HG02938 (cell line): ENCODE data around the gene NEK11.
"Not testable (repeated sequence)": the region's sequence is repeated elsewhere in the genome, so short reads cannot be mapped to it uniquely, and the experiment has no call there.

Experiments used
- ATAC-seq: cut with Tn5 transposase; IDR thresholded peaks from one replicate; pipeline ENCODE4 v1.9.1; 2021; ENCODE audit warnings: mild to moderate bottlenecking, moderate library complexity; ENCODE audit not compliant: unreplicated experiment

NEK11 gene

GRCh38 chr3:131036986-131037385, 10.3 kb downstream of the NEK11 start:
- no peak for ATAC-seq

GRCh38 chr3:131038326-131038725, 11.6 kb downstream of the NEK11 start:
- ATAC-seq: no peak

DNA sequence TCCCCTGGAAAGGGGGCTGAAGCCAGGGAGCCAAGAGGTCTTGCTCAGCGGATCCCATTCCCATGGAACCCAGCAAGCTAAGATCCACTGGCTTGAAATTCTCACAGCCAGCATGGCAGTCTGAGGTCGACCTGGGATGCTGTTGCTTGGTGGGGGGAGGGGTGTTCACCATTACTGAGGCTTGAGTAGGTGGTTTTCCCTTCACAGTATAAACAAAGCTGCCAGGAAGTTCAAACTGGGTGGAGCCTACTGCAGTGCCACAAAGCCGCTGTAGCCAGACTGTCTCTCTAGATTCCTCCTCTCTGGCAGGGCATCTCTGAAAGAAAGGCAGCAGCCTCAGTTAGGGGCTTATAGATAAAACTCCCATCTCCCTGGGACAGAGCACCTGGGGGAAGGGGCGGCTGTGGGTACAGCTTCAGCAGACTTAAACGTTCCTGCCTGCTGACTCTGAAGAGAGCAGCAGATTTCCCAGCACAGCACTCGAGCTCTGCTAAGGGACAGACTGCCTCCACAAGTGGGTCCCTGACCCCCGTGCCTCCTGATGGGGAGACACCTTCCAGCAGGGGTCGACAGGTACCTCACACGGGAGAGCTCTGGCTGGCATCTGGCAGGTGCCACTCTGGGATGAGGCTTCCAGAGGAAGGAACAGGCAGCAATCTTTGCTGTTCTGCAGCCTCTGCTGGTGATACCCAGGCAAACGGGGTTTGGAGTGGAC, 15.8 kb downstream of the NEK11 start:
- not testable (repeated sequence) for ATAC-seq

GRCh38 chr3:131047582-131047981, 20.9 kb downstream of the NEK11 start:
- no peak for ATAC-seq

DNA sequence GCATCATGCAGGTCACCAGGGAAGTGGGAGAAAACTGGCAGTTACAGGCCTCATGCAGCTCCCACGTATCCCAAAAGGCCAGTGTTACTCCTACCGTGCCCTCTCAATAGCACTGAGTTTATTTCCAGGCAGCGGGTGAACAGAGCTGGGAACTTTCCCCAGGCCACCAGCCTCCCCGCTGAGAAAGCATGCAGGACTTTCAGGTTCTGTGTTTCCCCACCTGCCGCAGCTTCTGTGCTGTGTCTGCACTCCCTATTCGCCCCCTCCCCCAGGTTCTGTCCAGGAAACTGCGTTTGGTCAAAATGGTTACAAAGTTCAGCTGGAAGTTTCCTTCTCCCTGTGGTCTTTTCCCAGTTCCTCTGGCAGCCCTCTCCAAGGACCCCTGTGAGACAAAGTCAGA, 21.4 kb downstream of the NEK11 start:
- ATAC-seq: no peak

- no peak for ATAC-seq
Measured at GRCh38 chr3:131050001-131050400, 23.3 kb downstream of the NEK11 start.

DNA sequence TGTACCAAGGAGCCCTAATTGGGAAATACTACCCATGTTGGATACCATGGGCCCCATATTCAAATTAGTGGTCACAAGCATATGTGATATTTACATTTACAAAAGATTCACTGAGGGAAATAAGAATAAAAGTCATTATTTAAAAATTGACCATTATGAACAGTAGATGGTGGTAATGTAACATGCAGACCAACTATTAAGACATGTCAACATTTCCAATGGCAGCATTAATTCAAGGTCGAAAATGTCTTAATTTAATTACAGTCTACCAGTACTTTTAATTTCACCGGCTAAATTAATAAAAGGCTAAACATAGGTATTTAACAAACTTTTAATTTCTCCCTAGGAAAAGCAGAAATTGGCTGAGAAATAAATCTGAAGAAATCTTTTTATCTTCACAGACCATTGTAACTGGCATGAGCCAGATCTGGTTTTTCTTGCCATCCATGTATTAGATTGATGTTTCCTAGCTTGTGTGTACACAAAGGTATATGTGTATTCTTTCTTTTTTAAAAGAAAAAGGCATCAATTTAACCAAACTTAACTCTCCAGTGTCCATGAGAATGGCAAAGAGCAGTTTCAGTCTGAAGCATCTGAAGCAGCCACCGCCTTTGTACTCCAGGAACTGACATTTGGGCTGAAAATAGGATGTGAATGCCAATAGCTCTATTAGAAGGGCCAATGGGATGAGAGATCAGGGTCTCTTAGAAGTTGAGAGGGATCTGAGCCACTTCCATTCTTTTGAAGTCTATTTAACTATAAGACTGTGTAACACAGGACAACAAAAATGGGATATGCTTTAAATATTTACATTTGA, 26.6 kb downstream of the NEK11 start:
- no peak for ATAC-seq

DNA sequence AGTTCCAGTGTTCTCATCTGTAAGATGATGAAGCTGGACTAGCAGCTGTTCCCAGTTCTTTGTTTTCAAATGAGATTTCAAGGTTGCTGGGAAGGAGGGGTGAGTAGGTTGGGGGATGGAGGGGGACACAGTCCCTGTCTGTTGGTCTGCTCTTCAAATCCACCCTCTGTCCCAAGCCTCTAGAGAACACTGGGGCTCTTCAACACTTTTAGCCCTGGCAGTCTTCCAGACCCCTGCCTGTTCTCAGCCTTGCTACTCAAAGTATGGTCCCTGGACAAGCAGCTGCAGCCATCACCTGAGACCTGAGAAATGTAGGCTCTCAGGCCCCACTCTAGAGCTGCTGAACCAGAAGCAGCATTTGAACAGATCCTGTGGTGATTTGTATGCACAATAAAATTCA, 41.3 kb downstream of the NEK11 start:
- no peak for ATAC-seq

- ATAC-seq: no peak
Measured at GRCh38 chr3:131072099-131072559, 45.5 kb downstream of the NEK11 start.

GRCh38 chr3:131072845-131073244, 46.2 kb downstream of the NEK11 start:
- no peak for ATAC-seq

DNA sequence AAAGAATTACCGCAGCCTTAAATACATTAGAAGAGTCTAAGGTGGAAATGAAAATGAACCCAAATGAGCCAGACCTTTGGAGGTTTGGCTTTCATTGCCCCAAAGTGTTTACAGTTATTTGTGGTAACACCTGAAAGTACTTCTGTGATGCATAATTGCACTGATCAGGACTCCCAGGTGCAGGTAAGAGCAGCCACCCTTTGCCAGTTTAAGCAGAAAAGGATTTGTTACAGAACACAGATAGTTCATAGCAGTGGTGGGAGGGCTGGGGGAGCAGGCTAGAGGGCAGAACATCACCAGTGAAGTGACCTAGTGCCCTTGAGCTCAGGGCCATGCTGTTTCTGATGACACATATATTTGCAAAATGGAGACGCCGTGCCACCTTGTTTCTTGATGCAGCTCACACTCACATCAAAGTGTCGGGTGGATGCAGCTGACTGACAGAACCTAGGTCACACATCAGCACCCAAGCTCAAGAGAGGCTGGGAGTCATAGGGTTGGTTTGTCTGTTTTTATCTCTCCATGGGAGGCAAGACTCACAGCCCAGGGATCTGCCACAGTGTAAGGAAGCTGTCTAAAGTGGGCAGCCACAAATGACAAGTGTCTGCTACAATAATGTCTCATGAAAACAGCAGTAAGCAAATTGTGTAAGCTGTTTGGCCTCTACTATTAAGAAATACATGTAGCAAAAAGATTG, 49.1 kb downstream of the NEK11 start:
- ATAC-seq: no peak

- no peak for ATAC-seq
Measured at GRCh38 chr3:131077904-131078303, 51.2 kb downstream of the NEK11 start.

- ATAC-seq: no peak
Measured at GRCh38 chr3:131079086-131079485, 52.4 kb downstream of the NEK11 start.

DNA sequence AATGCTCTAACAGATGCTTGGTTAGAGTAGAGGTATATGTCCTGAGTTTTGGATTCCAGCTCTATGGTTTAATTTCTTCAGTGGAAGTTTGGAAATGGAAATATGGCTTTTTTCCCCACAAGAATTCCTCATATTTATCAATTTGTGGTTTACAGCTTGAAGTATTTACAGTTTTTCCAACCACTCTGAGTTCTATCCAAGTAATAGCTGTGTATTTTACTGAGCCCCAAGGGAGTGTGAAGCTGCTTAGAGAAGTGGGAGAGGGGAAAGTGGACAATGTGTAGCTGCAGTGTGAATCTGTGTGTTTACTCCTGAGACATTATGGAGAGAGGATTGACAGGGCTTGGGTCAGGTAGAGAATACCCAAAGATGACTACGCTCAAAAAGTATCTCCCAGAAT, 54.5 kb downstream of the NEK11 start:
- ATAC-seq: no peak

DNA sequence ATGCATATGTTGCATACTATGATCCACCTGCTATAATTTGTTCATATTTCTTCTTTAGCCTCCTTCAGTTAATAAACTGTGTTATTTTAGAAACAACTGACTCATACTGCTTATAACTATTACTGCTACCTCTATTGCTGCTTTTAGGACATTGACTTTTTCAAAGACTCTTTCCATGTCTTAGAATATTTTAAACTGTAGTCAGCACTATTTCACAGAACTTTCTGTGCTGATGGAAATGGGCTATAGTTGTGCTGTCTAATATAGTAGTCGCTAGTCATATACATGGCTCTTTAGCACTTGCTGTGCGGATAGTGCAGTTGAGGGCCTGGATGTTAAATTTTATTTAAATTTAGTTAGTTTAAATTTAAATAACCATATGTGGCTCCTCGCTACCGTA, 55.6 kb downstream of the NEK11 start:
- ATAC-seq: no peak

DNA sequence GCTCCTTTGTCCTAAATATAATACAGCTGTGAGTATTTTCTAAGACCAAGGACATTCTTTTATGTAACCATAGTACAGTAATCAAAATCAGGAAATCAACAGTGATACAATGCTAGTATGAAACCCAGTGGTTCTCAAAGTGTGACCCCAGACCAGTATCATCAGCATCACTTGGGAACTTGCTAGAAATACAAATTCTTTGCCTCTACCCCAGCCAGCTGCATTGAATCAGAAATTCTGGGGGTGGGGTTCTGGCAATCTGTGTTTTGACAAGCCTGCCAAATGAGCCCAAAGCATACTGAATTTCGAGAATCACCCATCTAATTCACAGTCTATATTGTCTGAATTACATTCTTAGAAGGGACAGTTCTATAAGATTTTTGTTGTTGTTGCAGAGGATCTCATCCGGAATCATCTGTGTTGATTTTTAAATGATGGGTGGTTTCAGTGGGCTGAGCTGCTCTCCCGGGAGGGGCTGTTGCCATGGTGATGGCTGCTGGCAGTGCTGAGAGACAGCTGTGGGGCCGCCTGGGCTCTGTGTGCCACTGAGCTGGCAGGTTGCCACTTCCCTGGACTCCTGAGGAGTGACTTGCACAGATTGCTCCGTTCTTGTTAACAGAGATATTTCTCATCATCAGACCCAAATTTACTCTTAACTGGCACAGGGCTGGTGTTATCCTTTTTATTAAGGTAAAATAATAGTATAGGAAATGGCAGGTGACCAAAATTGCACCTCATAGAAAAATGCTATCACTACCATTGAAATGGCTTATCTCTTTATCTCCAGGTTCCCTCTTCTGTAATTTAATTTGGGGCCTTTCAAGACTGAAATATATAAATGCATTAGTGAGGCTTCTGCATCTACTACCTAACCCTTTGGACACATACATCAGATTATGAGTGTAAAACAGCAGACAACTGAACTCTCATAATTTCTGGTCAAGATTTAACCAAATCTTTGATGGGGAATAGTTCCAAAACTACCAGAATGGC, 56.5 kb downstream of the NEK11 start:
- ATAC-seq: no peak

GRCh38 chr3:131091768-131092167, 65.1 kb downstream of the NEK11 start:
- ATAC-seq: no peak

DNA sequence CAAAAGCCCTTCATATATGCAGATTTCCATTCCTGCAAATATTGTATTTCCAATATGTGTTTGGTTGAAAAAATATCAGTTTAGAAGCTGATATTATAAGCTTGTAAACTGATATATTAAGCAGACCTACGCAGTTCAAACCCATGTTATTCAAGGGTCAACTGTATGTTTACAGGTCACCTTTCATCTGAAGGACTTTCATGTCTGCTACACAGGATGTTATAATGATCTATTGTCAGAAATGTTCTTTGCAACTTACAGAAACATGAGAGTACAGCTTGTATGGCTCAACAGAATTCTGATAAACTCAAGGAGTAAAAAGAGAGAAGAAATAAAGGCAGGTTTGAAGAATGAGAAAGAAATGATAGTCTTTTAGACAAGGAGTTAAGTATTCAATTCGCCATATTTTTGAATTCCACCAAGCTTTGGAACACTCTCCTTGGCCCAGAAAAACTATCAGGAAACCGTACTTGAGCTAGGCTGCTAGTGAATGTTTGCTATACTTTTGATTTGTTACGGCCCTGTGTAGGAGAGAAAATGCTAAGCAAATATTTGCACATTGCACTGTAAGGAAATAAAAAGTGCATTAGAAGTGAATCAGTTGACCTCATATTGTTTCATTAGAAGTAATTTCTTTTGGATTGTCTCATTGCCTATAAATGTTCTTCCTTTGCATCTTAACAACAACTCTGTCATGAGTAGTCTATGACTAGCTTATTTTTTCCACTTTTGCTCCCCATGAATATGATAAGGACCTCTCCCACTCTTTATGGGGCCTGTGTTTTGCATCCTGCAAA, 81.2 kb downstream of the NEK11 start:
- ATAC-seq: no peak

DNA sequence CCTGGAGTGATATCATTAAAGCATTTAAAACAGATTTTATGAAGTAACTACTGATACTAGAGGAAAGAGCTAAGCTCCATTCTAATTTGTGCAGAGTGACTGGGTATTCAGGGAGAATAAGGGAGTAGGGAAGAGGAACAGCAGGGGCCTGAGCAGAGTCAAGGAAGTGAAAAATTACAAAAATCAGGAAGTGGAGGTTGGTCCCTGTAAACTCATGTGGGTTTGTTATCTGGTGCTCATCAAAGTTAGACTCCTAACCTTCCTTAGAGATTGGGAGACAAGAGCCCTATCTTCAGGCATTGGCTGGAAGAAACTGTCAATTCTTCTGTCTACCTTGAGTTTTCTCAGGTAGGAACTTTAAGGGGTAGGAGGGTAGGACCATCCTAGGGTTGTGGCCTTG, 82.5 kb downstream of the NEK11 start:
- ATAC-seq: no peak

GRCh38 chr3:131110087-131110486, 83.4 kb downstream of the NEK11 start:
- ATAC-seq: no peak
